NCI-H82 treated with DMSO at 0.1 percent for 48 hours (cell line): ENCODE results near the gene LGALS8.
"Not testable (repeated sequence)": the region's sequence is repeated elsewhere in the genome, so short reads cannot be mapped to it uniquely, and the experiment has no call there.

Source experiments
- DNase-seq: peaks from one replicate; lab custom pipeline; 2025; ENCODE audit not compliant: unreplicated experiment; lab: John Stamatoyannopoulos, UW

The LGALS8 gene

GRCh38 chr1:236523704-236524141 is at the start of gene LGALS8:
Gene LGALS8 (plus strand): TSS chr1:236523982. CDS start chr1:236526071, 2,089 bp downstream.
- DNase-seq, result no peak

GRCh38 chr1:236476019-236476418 is 47.8 kb upstream of the LGALS8 start:
- DNase-seq, result no peak

GRCh38 chr1:236480758-236481436 is 42.9 kb upstream of the LGALS8 start:
- no peak for DNase-seq

- DNase-seq, result no peak
These were observed 39.3 kb upstream of the LGALS8 start for GRCh38 chr1:236484310-236484971.

- DNase-seq, result no peak
These were observed 37.3 kb upstream of the LGALS8 start for GRCh38 chr1:236486356-236487002.

- not testable (repeated sequence) for DNase-seq
These were observed 34.6 kb upstream of the LGALS8 start for GRCh38 chr1:236489161-236489560.

- no peak for DNase-seq
These were observed 33.9 kb upstream of the LGALS8 start for GRCh38 chr1:236489710-236490377.

- DNase-seq, result no peak
These were observed 32.2 kb upstream of the LGALS8 start for GRCh38 chr1:236491469-236492136.

- no peak for DNase-seq
These were observed 31.4 kb upstream of the LGALS8 start for GRCh38 chr1:236492378-236492777.

- DNase-seq, result no peak
These were observed 29.7 kb upstream of the LGALS8 start for GRCh38 chr1:236494082-236494481.

GRCh38 chr1:236494586-236495466 is 29.0 kb upstream of the LGALS8 start:
- DNase-seq, result no peak

GRCh38 chr1:236495467-236496112 is 28.2 kb upstream of the LGALS8 start:
- DNase-seq, result no peak

- no peak for DNase-seq
These were observed 25.9 kb upstream of the LGALS8 start for GRCh38 chr1:236497908-236498307.

- DNase-seq, result no peak
These were observed 22.7 kb upstream of the LGALS8 start for GRCh38 chr1:236501093-236501492.

GRCh38 chr1:236502579-236502971 is 21.2 kb upstream of the LGALS8 start:
- DNase-seq, result no peak

- no peak for DNase-seq
These were observed 20.7 kb upstream of the LGALS8 start for GRCh38 chr1:236502972-236503639.

GRCh38 chr1:236504338-236504737 is 19.4 kb upstream of the LGALS8 start:
- DNase-seq, result not testable (repeated sequence)

- DNase-seq, result no peak
These were observed 16.6 kb upstream of the LGALS8 start for GRCh38 chr1:236507022-236507700.
